K562 (cell line): ENCODE measurements around the gene ACTN4. TPM values are rescaled to one million over a fixed set of nuclear protein-coding genes. Genes with fewer than 3 reads are reported as not detected.

Experiments used
- ATAC-seq: fragments of 200-7000 bp; cut with Tn5 transposase; 3 replicates; pipeline ENCODE4 v1.9.1; 2020; ENCODE audit warnings: moderate library complexity
- BruUV-seq: library from RNA; stranded (reverse); fragments of 400-500 nt; replicated peaks from 2 replicates; lab custom pipeline; 2021; lab: Mats Ljungman, UMichigan
- CTCF ChIA-PET: fragments of 300-600 bp; formaldehyde crosslinking; extraction: SDS; loops from one replicate; lab custom pipeline; 2021; ENCODE audit warnings: low intra/inter-chr PET ratio; lab: Yijun Ruan, JAX
- POLR2A ChIA-PET: fragments of 300-600, 350-650 bp; sonication (Branson Sonifier 250); formaldehyde crosslinking; extraction: SDS; loops from one replicate; lab custom pipeline; 2021; ENCODE audit warnings: antibody characterized with exemption, inconsistent platforms; lab: Yijun Ruan, JAX
- DNase-seq, 4 experiments: peaks; one replicate each; pipeline versions ENCODE4 v3.0.0 to v3.0.0-alpha.2; 2011 to 2018; ENCODE audit warnings: low spot score in 3 of 4, mixed read lengths in 3 of 4; ENCODE audit errors: extremely low read depth in 1 of 4
- FAIRE-seq: peaks from 2 replicates; lab custom pipeline; 2011; peaks lifted over from hg19 to GRCh38; lab: Jason Lieb, UNC
- H2AFZ ChIP-seq: 2 replicates; pipeline ENCODE4 v1.6.0; 2011; ENCODE audit warnings: low read depth, low read length, control low read depth, inconsistent platforms
- H3K27ac ChIP-seq: fragments of 200-600 bp; 3 replicates; pipeline ENCODE4 v1.8.0; 2011; ENCODE audit warnings: low read depth, mild to moderate bottlenecking, control low read depth, inconsistent platforms, low read length, moderate library complexity, mixed read lengths; ENCODE audit errors: extremely low read depth
- H3K27me3 ChIP-seq, 2 experiments: fragments of 300-600 bp in 1 of 2; 2 replicates in 1 of 2; 3 replicates in 1 of 2; pipeline versions ENCODE4 v1.6.0 to v1.8.0; 2011; ENCODE audit warnings: inconsistent platforms in 2 of 2, low read length in 2 of 2, mild to moderate bottlenecking in 1 of 2, mixed read lengths in 1 of 2, moderate library complexity in 1 of 2; ENCODE audit not compliant: control insufficient read depth in 2 of 2, insufficient read depth in 2 of 2
- H3K36me3 ChIP-seq: fragments of 300-600 bp; 3 replicates; pipeline ENCODE4 v1.8.0; 2011; ENCODE audit warnings: mild to moderate bottlenecking, low read length, inconsistent platforms; ENCODE audit not compliant: control insufficient read depth, insufficient read depth
- H3K4me1 ChIP-seq, 2 experiments: fragments of 200-600 bp in 1 of 2; replicated peaks in 1 of 2; 2 replicates in 1 of 2; 3 replicates in 1 of 2; pipeline versions ENCODE4 v1.5.1 to v1.8.0; 2011; ENCODE audit warnings: inconsistent platforms in 2 of 2, low read length in 2 of 2, mild to moderate bottlenecking in 1 of 2, mixed read lengths in 1 of 2, moderate library complexity in 1 of 2; ENCODE audit not compliant: control insufficient read depth in 2 of 2, insufficient read depth in 2 of 2
- H3K4me2 ChIP-seq: 2 replicates; pipeline ENCODE4 v1.6.1; 2011; ENCODE audit warnings: low read length, control low read depth, inconsistent platforms, mixed read lengths; ENCODE audit not compliant: insufficient read depth
- H3K4me3 ChIP-seq: fragments of 200-600 bp; sonication (generic), shearing (Covaris generic); 2 replicates; pipeline ENCODE4 v1.5.1; 2016; ENCODE audit warnings: control low read depth, inconsistent platforms
- H3K79me2 ChIP-seq: fragments of 200-600 bp; 3 replicates; pipeline ENCODE4 v1.8.0; 2011; ENCODE audit warnings: low read length, inconsistent platforms; ENCODE audit not compliant: control insufficient read depth, insufficient read depth
- H3K9ac ChIP-seq, 2 experiments: 2 replicates each; pipeline versions ENCODE4 v1.6.0 to v1.6.1; 2011; ENCODE audit warnings: low read depth in 2 of 2, low read length in 2 of 2, control low read depth in 1 of 2, inconsistent platforms in 1 of 2, mild to moderate bottlenecking in 1 of 2, mixed read lengths in 1 of 2; ENCODE audit not compliant: insufficient read depth in 1 of 2
- H3K9me1 ChIP-seq: one replicate; pipeline ENCODE4 v1.6.0; 2011; ENCODE audit warnings: inconsistent platforms, mild to moderate bottlenecking, low read length, moderate library complexity; ENCODE audit not compliant: control insufficient read depth, insufficient read depth
- H3K9me3 ChIP-seq: replicated peaks from 2 replicates; pipeline ENCODE4 v1.5.1; 2011; ENCODE audit warnings: low read depth, low read length, inconsistent platforms; ENCODE audit not compliant: control insufficient read depth, insufficient read depth
- H4K20me1 ChIP-seq: replicated peaks from 2 replicates; pipeline ENCODE4 v1.6.1; 2011; ENCODE audit warnings: low read length, inconsistent platforms, mixed read lengths; ENCODE audit not compliant: control insufficient read depth, insufficient read depth
- BMI1 ChIP-seq: fragments of 150-350 bp; IDR thresholded peaks from 2 replicates; pipeline ENCODE4 v1.6.1; 2014; ENCODE audit warnings: low read length
- DDX20 ChIP-seq: fragments of 450-650 bp; IDR thresholded peaks from 2 replicates; pipeline ENCODE4 v1.6.1; 2016; ENCODE audit warnings: missing genetic modification characterization, low read depth, mild to moderate bottlenecking, missing compliant biosample characterization, moderate library complexity
- MAFK ChIP-seq: IDR thresholded peaks from 2 replicates; pipeline ENCODE4 v1.6.1; 2011; ENCODE audit warnings: low read length, improper control_type of control experiment
- POLR2AphosphoS2 ChIP-seq: IDR thresholded peaks from 2 replicates; pipeline ENCODE4 v1.6.1; 2012; ENCODE audit warnings: low read length, improper control_type of control experiment
- POLR2G ChIP-seq: fragments of 200-400 bp; formaldehyde crosslinking; IDR thresholded peaks from 2 replicates; pipeline ENCODE4 v1.6.1; 2017; ENCODE audit warnings: low read depth, mild to moderate bottlenecking, antibody characterized with exemption, low read length, moderate library complexity
- PRPF4 ChIP-seq: fragments of 200-400 bp; formaldehyde crosslinking; IDR thresholded peaks from one replicate; pipeline ENCODE4 v1.6.1; 2017; ENCODE audit warnings: low read length, low read depth, mild to moderate bottlenecking; ENCODE audit not compliant: insufficient read depth, poor library complexity, severe bottlenecking
- RBM22 ChIP-seq: fragments of 200-400 bp; formaldehyde crosslinking; IDR thresholded peaks from 2 replicates; pipeline ENCODE4 v1.6.1; 2018; ENCODE audit warnings: low read length, low read depth; ENCODE audit not compliant: poor library complexity, severe bottlenecking
- SREBF1 ChIP-seq: fragments of 150-350 bp; IDR thresholded peaks from 2 replicates; pipeline ENCODE4 v1.6.1; 2014; ENCODE audit warnings: antibody characterized with exemption, low read depth, low read length, borderline replicate concordance
- ZNF165 ChIP-seq: fragments of 250-450 bp; sonication (Bioruptor Pico); IDR thresholded peaks from 2 replicates; pipeline ENCODE4 v1.4.0; 2020; ENCODE audit warnings: borderline replicate concordance
- ZNF184 ChIP-seq: sonication (generic); formaldehyde crosslinking; IDR thresholded peaks from 2 replicates; pipeline ENCODE4 v1.5.0; 2020; ENCODE audit warnings: missing genetic modification reagents
- ZNF384 ChIP-seq: IDR thresholded peaks from 2 replicates; pipeline ENCODE4 v1.6.1; 2012; ENCODE audit warnings: low read depth, low read length, improper control_type of control experiment
- ZNF561 ChIP-seq: fragments of 450-650 bp; formaldehyde crosslinking; conservative IDR thresholded peaks from 2 replicates; pipeline ENCODE4 v1.4.0; 2020; ENCODE audit warnings: mild to moderate bottlenecking, moderate library complexity
- ZNF586 ChIP-seq: fragments of 450-650 bp; formaldehyde crosslinking; conservative IDR thresholded peaks from 2 replicates; pipeline ENCODE4 v1.4.0; 2020; ENCODE audit warnings: mild to moderate bottlenecking, moderate library complexity
- WGBS: fragments of 100-300 bp; shearing (Covaris generic); methylation state at CpG from one replicate; pipeline ENCODE4 v1.1.6; 2016; ENCODE audit warnings: low coverage, mixed read lengths; ENCODE audit not compliant: insufficient coverage; ENCODE audit errors: missing lambda C conversion rate; 5-methylcytosine and 5-hydroxymethylcytosine counted together
- in situ Hi-C: fragments of 300-500 bp; cut with MboI; formaldehyde crosslinking; loops from 4 replicates; pipeline ENCODE4 v1.15.0; 2018; ENCODE audit warnings: inconsistent platforms, mixed read lengths
- intact Hi-C: fragments of 100-400 bp; cut with micrococcal nuclease; formaldehyde crosslinking; loops from 2 replicates; pipeline ENCODE4 v1.14.2; 2022
- polyA plus RNA-seq, 8 experiments: library from polyadenylated mRNA; depleted of rRNA in 4 of 8; stranded (reverse) in 5 of 8; unstranded in 3 of 8; fragments of >200 nt; fragmentation: Nextera tagmentation in 2 of 8; fragmentation: Illumina TruSeq in 1 of 8; extraction: Ambion mirVana in 2 of 8; extraction: Trizol in 1 of 8; gene quantifications; 2 replicates each; pipeline versions ENCODE4 v1.2.1 to v1.2.3, GENCODE V29; 2011 to 2014; ENCODE audit warnings: inconsistent platforms in 1 of 8, missing spikeins in 1 of 8
- total RNA-seq, 7 experiments: library from RNA; depleted of rRNA in 6 of 7; stranded (reverse); fragments of >200 nt in 6 of 7; fragmentation: Illumina TruSeq in 2 of 7; extraction: Trizol in 2 of 7; gene quantifications; 2 replicates each; pipeline versions ENCODE4 v1.2.1 to v1.2.3, GENCODE V29; 2011 to 2021; ENCODE audit warnings: low replicate concordance in 1 of 7

The ACTN4 gene
- total and polyA plus RNA-seq, 9 of the 15 experiments (the other 6 are each of a cell fraction or from before 2014, with no cell fraction given) = 3.1 to 385 (median 125) TPM

- no peaks in the 10 kb centered on the region for H3K9me1 ChIP-seq
- TF ChIP-seq ZNF561 (CRISPR knock-in tag) = no peak
- no peak for TF ChIP-seq ZNF184 (CRISPR knock-in tag)
- no peak for TF ChIP-seq SREBF1
- TF ChIP-seq MAFK = no peak
- no peak for TF ChIP-seq BMI1
- no peak for TF ChIP-seq PRPF4
- no peak for TF ChIP-seq DDX20
- no peak for TF ChIP-seq ZNF384
- TF ChIP-seq RBM22 = peak; percentile 21
- TF ChIP-seq POLR2AphosphoS2 = 0 out of 2 replicates have a peak, but pooled peaks have one; percentile 8
- TF ChIP-seq ZNF165 = no peak
- TF ChIP-seq ZNF586 (CRISPR knock-in tag) = no peak
- peak; percentile 62 for TF ChIP-seq POLR2G
- no peak for DNase-seq
- no TSS peak for BruUV-seq
- ATAC-seq = no peak
- ChIA-PET CTCF (no interaction called here), POLR2A (interaction anchor here (1.3 to 2.2 kb wide), 2 partner anchors 12 to 51 kb away, joined by 5 to 8 read pairs; no protein-coding TSS in a partner anchor)
- H3K79me2 ChIP-seq = no peaks in the 10 kb centered on the region
- H3K4me3 ChIP-seq = no peak overlapping the region
- peaks cover 4% of the 10 kb centered on the region; the same call in 1 of the 2 replicates for H4K20me1 ChIP-seq
- WGBS = 85% methylated on average over 17 of the region's 17 CpGs
- no peaks in the 10 kb centered on the region for H3K9me3 ChIP-seq
- in situ Hi-C loops = no loop called here
- no peak for FAIRE-seq
- no peak overlapping the region for H2AFZ ChIP-seq
- intact Hi-C loops = no loop called here
- H3K27me3 ChIP-seq = no peaks in the 10 kb centered on the region
- H3K4me1 ChIP-seq = peaks cover 0 to 46% of the 10 kb centered on the region in 2 experiments; a peak in 3 of 5 replicates
- H3K27ac ChIP-seq = no peak overlapping the region
- H3K4me2 ChIP-seq = no peak overlapping the region
- peaks cover 98% of the 10 kb centered on the region; the same call in 2 of the 3 replicates for H3K36me3 ChIP-seq
- H3K9ac ChIP-seq = peak overlapping the region in 1 of 2 experiments; percentile 79; a peak in 1 of 4 replicates
These were observed 74.7 kb downstream of the ACTN4 start for GRCh38 chr19:38721979-38722773.
